HG02970 (cell line): Measurements from ENCODE around the gene AQR.
"Not testable (repeated sequence)": the region's sequence is repeated elsewhere in the genome, so short reads cannot be mapped to it uniquely, and the experiment has no call there.

Experiments used
- ATAC-seq: cut with Tn5 transposase; IDR thresholded peaks from one replicate; pipeline ENCODE4 v1.9.1; 2021; ENCODE audit warnings: mild to moderate bottlenecking, moderate library complexity, moderate number of reproducible peaks; ENCODE audit not compliant: unreplicated experiment, low FRiP score

The AQR gene

GRCh38 chr15:34820110-34820509 is 149.4 kb downstream of the AQR start:
- ATAC-seq = no peak

- no peak for ATAC-seq
These were observed 151.0 kb downstream of the AQR start for GRCh38 chr15:34818526-34818925.

- ATAC-seq = no peak
These were observed 153.7 kb downstream of the AQR start for GRCh38 chr15:34815836-34816235.

GRCh38 chr15:34813446-34814190 is 155.9 kb downstream of the AQR start:
- ATAC-seq = no peak

GRCh38 chr15:34812868-34813365 is 156.6 kb downstream of the AQR start:
- ATAC-seq = not testable (repeated sequence)

- ATAC-seq = no peak
These were observed 157.2 kb downstream of the AQR start for GRCh38 chr15:34812369-34812768.

- ATAC-seq = no peak
These were observed 159.0 kb downstream of the AQR start for GRCh38 chr15:34810443-34811129.

- no peak for ATAC-seq
These were observed 160.4 kb downstream of the AQR start for GRCh38 chr15:34809186-34809585.

- no peak for ATAC-seq
These were observed 161.5 kb downstream of the AQR start for GRCh38 chr15:34808016-34808415.

GRCh38 chr15:34807241-34807640 is 162.3 kb downstream of the AQR start:
- ATAC-seq = not testable (repeated sequence)

GRCh38 chr15:34804776-34805175 is 164.8 kb downstream of the AQR start:
- ATAC-seq = no peak

GRCh38 chr15:34804113-34804512 is 165.4 kb downstream of the AQR start:
- no peak for ATAC-seq

GRCh38 chr15:34802803-34803750 is 166.5 kb downstream of the AQR start:
- ATAC-seq = no peak

GRCh38 chr15:34802371-34802770 is 167.2 kb downstream of the AQR start:
- no peak for ATAC-seq
